ES-I3 (cell line): ENCODE measurements around the gene LRRC47.

Experiments used
- H3K36me3 ChIP-seq: 2 replicates; pipeline ENCODE4 v1.6.1; 2013; ENCODE audit warnings: mild to moderate bottlenecking, low read length, control low read depth, moderate library complexity; ENCODE audit not compliant: insufficient read depth
- H3K4me1 ChIP-seq: 2 replicates; pipeline ENCODE4 v1.6.1; 2013; ENCODE audit warnings: mild to moderate bottlenecking, control low read depth, low read length; ENCODE audit not compliant: insufficient read depth
- H3K9ac ChIP-seq: 2 replicates; pipeline ENCODE4 v1.6.1; 2013; ENCODE audit warnings: low read depth, mild to moderate bottlenecking, low read length, moderate library complexity
- H3K9me3 ChIP-seq: 2 replicates; pipeline ENCODE4 v1.6.1; 2013; ENCODE audit warnings: mild to moderate bottlenecking, low read length, moderate library complexity; ENCODE audit not compliant: control insufficient read depth, insufficient read depth

LRRC47 gene

GRCh38 chr1:3736708-3737107 lies 59.6 kb downstream of the LRRC47 start:
- no peaks in the 10 kb centered on the region for H3K9me3 ChIP-seq
- H3K9ac ChIP-seq = no peak overlapping the region
- peaks cover 4% of the 10 kb centered on the region; the same call in 1 of the 2 replicates for H3K4me1 ChIP-seq
- peaks cover 16% of the 10 kb centered on the region for H3K36me3 ChIP-seq

DNA sequence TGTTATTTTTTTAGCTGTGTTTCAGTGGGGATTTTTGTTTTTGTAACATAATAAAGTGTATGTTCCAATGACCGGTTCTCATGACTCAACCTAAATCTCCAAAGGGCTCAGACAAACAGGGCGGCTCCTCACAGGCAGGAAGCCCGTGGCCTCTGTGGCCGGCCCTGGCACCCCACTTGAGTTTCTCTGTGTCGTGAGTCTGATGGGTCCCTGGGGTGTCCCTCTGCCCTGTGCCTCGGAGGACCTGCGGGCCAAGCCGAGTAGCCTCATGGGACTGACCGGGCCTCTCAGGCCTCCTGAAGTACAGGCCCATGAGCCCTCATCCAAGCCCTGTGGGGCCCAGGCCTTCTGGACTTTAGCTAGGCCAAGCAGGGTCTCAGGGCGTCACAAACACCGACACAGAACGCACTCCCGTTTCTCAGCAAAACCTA lies 60.2 kb downstream of the LRRC47 start:
- Histone ChIP-seq H3K36me3 (peaks cover 16% of the 10 kb centered on the region), H3K4me1 (peaks cover 4% of the 10 kb centered on the region; the same call in 1 of the 2 replicates), H3K9ac (no peak overlapping the region), H3K9me3 (no peaks in the 10 kb centered on the region)

DNA sequence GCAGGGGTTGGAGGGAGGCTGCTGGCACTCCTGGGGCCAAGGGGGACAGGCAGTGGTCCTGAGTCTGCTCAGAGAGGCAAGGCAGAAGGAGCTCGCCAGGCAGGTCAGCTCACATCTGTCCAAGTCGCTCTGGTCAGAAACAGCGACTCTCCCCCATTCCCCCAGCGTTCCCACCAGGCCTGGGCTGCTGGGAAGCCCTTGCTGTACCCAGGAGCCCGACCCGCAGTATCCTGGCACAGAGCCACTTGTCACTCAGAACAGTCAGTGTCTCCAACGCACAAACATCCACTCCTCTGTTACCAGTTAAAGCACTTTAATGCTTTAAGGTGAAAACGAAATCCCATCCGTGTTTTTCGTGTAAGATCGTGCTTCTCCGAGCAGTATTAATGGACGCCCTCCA lies 60.6 kb downstream of the LRRC47 start:
- H3K9me3 ChIP-seq = no peaks in the 10 kb centered on the region
- H3K4me1 ChIP-seq = peaks cover 4% of the 10 kb centered on the region; the same call in 1 of the 2 replicates
- no peak overlapping the region for H3K9ac ChIP-seq
- peaks cover 16% of the 10 kb centered on the region for H3K36me3 ChIP-seq

- Histone ChIP-seq H3K9ac (no peak overlapping the region), H3K36me3 (peaks cover 16% of the 10 kb centered on the region), H3K4me1 (peaks cover 4% of the 10 kb centered on the region; the same call in 1 of the 2 replicates), H3K9me3 (no peaks in the 10 kb centered on the region)
Observed at GRCh38 chr1:3735027-3735681, 61.1 kb downstream of the LRRC47 start.

DNA sequence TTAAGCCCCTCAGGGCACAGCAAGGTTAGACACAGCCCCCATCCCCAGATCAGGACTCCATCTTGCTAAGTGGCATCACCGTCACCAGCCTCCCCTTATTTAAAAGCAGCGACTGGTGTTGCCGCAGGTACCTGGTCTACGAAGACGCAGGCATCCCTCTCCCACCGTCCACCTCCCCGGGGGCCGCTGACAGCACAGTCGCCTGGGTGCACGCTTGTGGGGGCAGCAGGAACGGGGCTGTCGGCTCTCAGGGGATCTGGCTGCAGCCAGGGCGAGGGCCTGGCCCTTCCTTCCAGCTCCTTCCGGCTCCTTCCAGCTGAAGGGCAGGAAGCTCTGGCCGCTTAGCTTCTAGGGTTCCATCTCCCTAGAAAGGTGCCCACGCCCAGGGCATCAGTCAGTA lies 61.7 kb downstream of the LRRC47 start:
- no peaks in the 10 kb centered on the region for H3K9me3 ChIP-seq
- H3K36me3 ChIP-seq = peaks cover 11% of the 10 kb centered on the region
- H3K4me1 ChIP-seq = peaks cover 4% of the 10 kb centered on the region; the same call in 1 of the 2 replicates
- no peak overlapping the region for H3K9ac ChIP-seq

DNA sequence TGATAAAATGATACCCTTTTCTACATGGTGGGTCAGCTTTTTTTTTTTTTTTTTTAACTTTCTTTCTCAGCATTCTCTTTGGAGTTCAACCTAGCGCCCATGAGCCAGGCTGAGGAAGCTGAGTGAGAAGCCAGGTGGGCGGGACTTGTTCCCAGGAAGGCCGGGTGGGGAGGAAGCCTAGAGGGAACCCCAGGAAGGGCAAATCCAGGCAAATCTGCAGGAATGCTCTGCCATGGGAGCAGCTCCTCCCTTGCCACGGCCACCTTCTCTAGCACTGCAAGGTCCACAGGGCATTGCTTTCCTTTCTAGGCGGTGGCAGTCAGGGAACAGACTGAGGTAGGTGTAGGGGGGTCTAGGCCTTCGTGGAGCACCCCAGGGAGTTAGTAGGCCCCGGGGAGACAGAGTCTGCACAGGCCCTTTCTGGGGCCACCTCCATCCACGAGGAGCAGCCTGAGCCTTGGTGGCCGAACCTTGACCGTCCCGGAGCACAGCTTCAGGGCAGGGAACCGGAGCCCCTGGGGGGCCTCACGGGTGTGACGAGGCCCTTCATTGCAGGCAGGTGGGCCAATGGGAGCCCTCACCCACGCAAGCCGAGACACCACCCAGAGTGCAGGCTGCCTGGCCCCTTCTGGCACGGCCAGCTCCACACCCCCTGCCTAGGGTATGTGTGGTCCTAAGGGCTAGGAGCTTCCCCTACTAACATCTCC lies 62.3 kb downstream of the LRRC47 start:
- peaks cover 4% of the 10 kb centered on the region; the same call in 1 of the 2 replicates for H3K4me1 ChIP-seq
- no peak overlapping the region for H3K9ac ChIP-seq
- H3K9me3 ChIP-seq = no peaks in the 10 kb centered on the region
- peaks cover 10% of the 10 kb centered on the region for H3K36me3 ChIP-seq

DNA sequence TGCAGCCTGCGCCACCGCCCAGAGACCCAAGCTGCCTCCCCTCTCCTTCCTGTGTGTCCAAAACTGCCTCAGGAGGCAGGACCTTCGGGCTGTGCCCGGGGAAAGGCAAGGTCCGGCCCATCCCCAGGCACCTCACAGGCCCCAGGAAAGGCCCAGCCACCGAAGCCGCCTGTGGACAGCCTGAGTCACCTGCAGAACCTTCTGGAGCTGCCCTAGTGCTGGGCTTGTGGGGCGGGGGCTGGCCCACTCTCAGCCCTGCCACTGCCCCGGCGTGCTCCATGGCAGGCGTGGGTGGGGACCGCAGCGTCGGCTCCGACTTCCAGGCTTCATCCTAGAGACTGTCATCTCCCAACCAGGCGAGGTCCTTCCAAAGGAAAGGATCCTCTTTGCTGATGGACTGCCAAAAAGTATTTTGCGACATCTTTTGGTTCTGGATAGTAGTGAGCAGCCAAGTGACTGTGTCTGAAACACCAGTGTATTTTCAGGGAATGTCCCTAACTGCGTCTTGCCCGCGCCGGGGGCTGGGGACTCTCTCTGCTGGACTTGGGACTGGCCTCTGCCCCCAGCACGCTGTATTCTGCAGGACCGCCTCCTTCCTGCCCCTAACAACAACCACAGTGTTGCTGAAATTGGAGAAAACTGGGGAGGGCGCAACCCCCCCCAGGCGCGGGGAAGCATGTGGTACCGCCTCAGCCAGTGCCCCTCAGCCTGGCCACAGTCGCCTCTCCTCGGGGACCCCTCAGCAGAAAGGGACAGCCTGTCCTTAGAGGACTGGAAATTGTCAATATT lies 63.0 kb downstream of the LRRC47 start:
- H3K9ac ChIP-seq = no peak overlapping the region
- H3K36me3 ChIP-seq = peaks cover 4% of the 10 kb centered on the region; the same call in 1 of the 2 replicates
- H3K9me3 ChIP-seq = no peaks in the 10 kb centered on the region
- peaks cover 4% of the 10 kb centered on the region; the same call in 1 of the 2 replicates for H3K4me1 ChIP-seq

GRCh38 chr1:3732434-3733093 lies 63.7 kb downstream of the LRRC47 start:
- no peaks in the 10 kb centered on the region for H3K9me3 ChIP-seq
- H3K36me3 ChIP-seq = no peaks in the 10 kb centered on the region; the same call in 1 of the 2 replicates
- H3K9ac ChIP-seq = no peak overlapping the region
- peaks cover 4% of the 10 kb centered on the region; the same call in 1 of the 2 replicates for H3K4me1 ChIP-seq

GRCh38 chr1:3731583-3732433 lies 64.5 kb downstream of the LRRC47 start:
- no peaks in the 10 kb centered on the region for H3K36me3 ChIP-seq

DNA sequence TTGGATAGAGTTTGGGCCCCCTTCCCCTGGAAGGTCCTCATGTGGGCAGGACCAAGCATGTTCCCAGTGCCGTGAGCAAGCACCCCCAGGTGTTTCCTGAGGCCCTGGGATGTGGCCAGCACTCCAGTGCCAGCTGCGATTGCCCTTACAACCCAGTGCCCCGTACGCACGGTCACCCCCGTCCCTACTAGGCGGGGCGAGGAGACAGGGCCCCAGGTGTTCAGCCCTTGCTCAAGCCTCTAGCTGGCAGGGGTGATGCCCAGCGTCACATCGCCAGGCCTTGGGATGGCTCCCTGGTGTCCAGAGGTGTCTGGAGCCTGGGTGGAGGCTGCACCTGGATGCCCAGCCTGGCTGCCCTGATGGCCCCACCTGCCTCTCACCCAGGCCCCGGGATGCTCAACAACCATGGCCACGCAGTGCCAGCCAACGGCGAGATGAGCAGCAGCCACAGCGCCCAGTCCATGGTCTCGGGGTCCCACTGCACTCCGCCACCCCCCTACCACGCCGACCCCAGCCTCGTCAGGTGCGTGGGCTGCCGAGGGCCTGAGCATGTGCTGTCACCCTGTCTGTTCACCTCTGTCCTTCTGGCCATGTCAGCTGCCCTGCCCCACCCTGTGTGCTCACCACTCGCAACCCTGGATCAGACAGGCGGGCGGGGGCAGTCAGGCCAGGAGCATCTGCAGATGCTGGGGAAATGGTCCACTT lies 65.6 kb downstream of the LRRC47 start:
- Histone ChIP-seq H3K36me3 (no peaks in the 10 kb centered on the region), H3K4me1 (peaks cover 4% of the 10 kb centered on the region; the same call in 1 of the 2 replicates), H3K9ac (no peak overlapping the region), H3K9me3 (no peaks in the 10 kb centered on the region)

More at GRCh38 chr1:3731583-3732433, 64.5 kb downstream of the LRRC47 start:
- H3K9ac ChIP-seq = no peak overlapping the region
- peaks cover 4% of the 10 kb centered on the region; the same call in 1 of the 2 replicates for H3K4me1 ChIP-seq
- no peaks in the 10 kb centered on the region for H3K9me3 ChIP-seq

DNA sequence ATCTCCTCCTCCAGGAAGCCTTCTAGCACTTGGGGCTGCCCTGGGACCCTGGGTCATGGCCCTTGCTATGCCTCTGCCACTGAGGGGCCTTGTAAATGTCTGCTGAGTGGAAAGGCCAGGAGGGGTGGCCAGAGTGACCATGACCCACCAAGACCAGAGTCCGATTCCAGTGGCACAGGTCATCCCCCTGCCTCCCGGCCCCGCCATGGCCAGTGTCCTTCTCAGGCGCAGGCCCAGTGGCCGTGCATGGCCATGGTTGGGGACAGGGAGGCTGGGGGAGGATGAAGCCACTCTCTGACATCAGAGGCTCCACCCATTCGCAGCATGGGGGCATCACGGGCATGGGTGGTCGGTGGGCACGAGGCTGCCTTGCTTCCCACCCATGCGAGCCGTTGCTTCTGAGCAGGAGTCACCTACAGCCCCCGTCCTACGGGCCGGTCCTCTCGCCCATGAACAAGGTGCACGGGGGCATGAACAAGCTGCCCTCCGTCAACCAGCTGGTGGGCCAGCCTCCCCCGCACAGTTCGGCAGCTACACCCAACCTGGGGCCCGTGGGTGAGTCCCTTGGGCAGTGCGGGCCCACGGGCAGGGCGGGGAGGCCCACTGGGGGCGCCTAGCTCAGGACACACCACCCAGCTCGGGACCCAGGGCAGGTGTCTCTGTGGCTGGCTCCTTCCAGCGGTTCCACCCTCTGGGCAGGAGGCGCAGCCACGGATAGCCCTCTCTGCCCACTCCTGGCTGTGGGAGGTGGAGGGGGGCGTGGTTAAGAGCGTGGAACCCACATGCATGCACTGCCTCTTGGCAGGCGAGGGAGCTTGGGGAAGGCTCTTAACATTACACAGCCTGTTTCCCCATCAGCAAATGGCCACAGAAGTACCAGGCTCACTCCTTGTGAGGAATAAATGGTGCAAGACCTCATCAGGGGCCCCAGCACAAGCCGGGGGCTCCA lies 66.4 kb downstream of the LRRC47 start:
- no peaks in the 10 kb centered on the region for H3K9me3 ChIP-seq
- H3K36me3 ChIP-seq = no peaks in the 10 kb centered on the region
- H3K9ac ChIP-seq = no peak overlapping the region
- peaks cover 4% of the 10 kb centered on the region; the same call in 1 of the 2 replicates for H3K4me1 ChIP-seq
